ENCODE data around the gene SEC14L5. TPM values are rescaled to one million over a fixed set of nuclear protein-coding genes. Genes with fewer than 3 reads are reported as not detected.
A peak's percentile ranks its signal among the peaks of the same experiment; 100 is the strongest.

Gene SEC14L5
- total RNA-seq, 1 donor from 2014 or later: 0.32 TPM

GRCh38 chr16:5054876-5055865, 97.0 kb downstream of the SEC14L5 start:
- Histone ChIP-seq H3K4me1 (ENCODE audit: insufficient read depth, low read length) (no peaks in the 10 kb centered on the region), H3K9ac (ENCODE audit: low read length) (no peak overlapping the region), H3K27me3 (ENCODE audit: insufficient read depth, low read length) (no peaks in the 10 kb centered on the region), H3K27ac (ENCODE audit: low read depth, low read length) (no peak overlapping the region), H3K4me3 (ENCODE audit: insufficient read depth, low read depth, low read length) (no peak overlapping the region), H3K79me2 (ENCODE audit: insufficient read depth, low read length) (no peaks in the 10 kb centered on the region), H3K36me3 (ENCODE audit: insufficient read depth, low read length) (no peaks in the 10 kb centered on the region), H4K20me1 (ENCODE audit: insufficient read depth, low read length) (no peaks in the 10 kb centered on the region), H2AFZ (ENCODE audit: low read depth, low read length) (no peak overlapping the region), H3K9me3 (ENCODE audit: insufficient read depth, low read depth, low read length) (no peaks in the 10 kb centered on the region), H3K4me2 (ENCODE audit: low read length) (no peak overlapping the region)
- DNase-seq (ENCODE audit: low read depth) (no peak), FAIRE-seq (no peak)
- no peak overlapping the region for H3K27ac Mint-ChIP-seq (ENCODE audit: unreplicated experiment)
- no peak overlapping the region for H3K4me3 Mint-ChIP-seq (ENCODE audit: unreplicated experiment)
- H3K27me3 Mint-ChIP-seq (ENCODE audit: low read depth, unreplicated experiment): peaks cover 3% of the 10 kb centered on the region
- H3K9me3 Mint-ChIP-seq (ENCODE audit: unreplicated experiment): no peaks in the 10 kb centered on the region
- no peak for TF ChIP-seq EZH2 (IDR thresholded peaks at IDR 0.05; ENCODE audit: insufficient read depth, low read length)
- TF ChIP-seq, protein P1, sequence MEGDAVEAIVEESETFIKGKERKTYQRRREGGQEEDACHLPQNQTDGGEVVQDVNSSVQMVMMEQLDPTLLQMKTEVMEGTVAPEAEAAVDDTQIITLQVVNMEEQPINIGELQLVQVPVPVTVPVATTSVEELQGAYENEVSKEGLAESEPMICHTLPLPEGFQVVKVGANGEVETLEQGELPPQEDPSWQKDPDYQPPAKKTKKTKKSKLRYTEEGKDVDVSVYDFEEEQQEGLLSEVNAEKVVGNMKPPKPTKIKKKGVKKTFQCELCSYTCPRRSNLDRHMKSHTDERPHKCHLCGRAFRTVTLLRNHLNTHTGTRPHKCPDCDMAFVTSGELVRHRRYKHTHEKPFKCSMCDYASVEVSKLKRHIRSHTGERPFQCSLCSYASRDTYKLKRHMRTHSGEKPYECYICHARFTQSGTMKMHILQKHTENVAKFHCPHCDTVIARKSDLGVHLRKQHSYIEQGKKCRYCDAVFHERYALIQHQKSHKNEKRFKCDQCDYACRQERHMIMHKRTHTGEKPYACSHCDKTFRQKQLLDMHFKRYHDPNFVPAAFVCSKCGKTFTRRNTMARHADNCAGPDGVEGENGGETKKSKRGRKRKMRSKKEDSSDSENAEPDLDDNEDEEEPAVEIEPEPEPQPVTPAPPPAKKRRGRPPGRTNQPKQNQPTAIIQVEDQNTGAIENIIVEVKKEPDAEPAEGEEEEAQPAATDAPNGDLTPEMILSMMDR (IDR thresholded peaks at IDR 0.05; ENCODE audit: insufficient read depth, low read depth, low read length): no peak
- H3K4me1 Mint-ChIP-seq (ENCODE audit: low read depth, unreplicated experiment): peaks cover 2% of the 10 kb centered on the region
- H3K36me3 Mint-ChIP-seq (ENCODE audit: low read depth, unreplicated experiment): no peaks in the 10 kb centered on the region

GRCh38 chr16:5056352-5056751, 98.2 kb downstream of the SEC14L5 start:
- Histone ChIP-seq H3K79me2 (ENCODE audit: insufficient read depth, low read length) (no peaks in the 10 kb centered on the region), H3K4me3 (ENCODE audit: insufficient read depth, low read depth, low read length) (no peak overlapping the region), H3K36me3 (ENCODE audit: insufficient read depth, low read length) (no peaks in the 10 kb centered on the region), H3K9me3 (ENCODE audit: insufficient read depth, low read depth, low read length) (no peaks in the 10 kb centered on the region), H3K4me1 (ENCODE audit: insufficient read depth, low read length) (no peaks in the 10 kb centered on the region), H3K27ac (ENCODE audit: low read depth, low read length) (no peak overlapping the region), H3K27me3 (ENCODE audit: insufficient read depth, low read length) (no peaks in the 10 kb centered on the region), H2AFZ (ENCODE audit: low read depth, low read length) (no peak overlapping the region), H3K4me2 (ENCODE audit: low read length) (no peak overlapping the region), H3K9ac (ENCODE audit: low read length) (no peak overlapping the region), H4K20me1 (ENCODE audit: insufficient read depth, low read length) (no peaks in the 10 kb centered on the region)
- Mint-ChIP-seq H3K36me3 (ENCODE audit: low read depth, unreplicated experiment) (no peaks in the 10 kb centered on the region), H3K27ac (ENCODE audit: unreplicated experiment) (no peak overlapping the region), H3K27me3 (ENCODE audit: low read depth, unreplicated experiment) (peaks cover 3% of the 10 kb centered on the region), H3K9me3 (ENCODE audit: unreplicated experiment) (no peaks in the 10 kb centered on the region), H3K4me1 (ENCODE audit: low read depth, unreplicated experiment) (peaks cover 2% of the 10 kb centered on the region), H3K4me3 (ENCODE audit: unreplicated experiment) (no peak overlapping the region)
- no peak for FAIRE-seq
- DNase-seq (ENCODE audit: low read depth): no peak
- TF ChIP-seq EZH2 (IDR thresholded peaks at IDR 0.05; ENCODE audit: insufficient read depth, low read length): no peak
- TF ChIP-seq, protein P1 (IDR thresholded peaks at IDR 0.05; ENCODE audit: insufficient read depth, low read depth, low read length): peak; percentile 34

- H3K27me3 ChIP-seq (ENCODE audit: insufficient read depth, low read length): peaks cover 12% of the 10 kb centered on the region
- Mint-ChIP-seq H3K9me3 (ENCODE audit: unreplicated experiment) (no peaks in the 10 kb centered on the region), H3K27ac (ENCODE audit: unreplicated experiment) (peak overlapping the region; percentile 41), H3K4me3 (ENCODE audit: unreplicated experiment) (no peak overlapping the region), H3K27me3 (ENCODE audit: low read depth, unreplicated experiment) (peaks cover 15% of the 10 kb centered on the region), H3K36me3 (ENCODE audit: low read depth, unreplicated experiment) (no peaks in the 10 kb centered on the region), H3K4me1 (ENCODE audit: low read depth, unreplicated experiment) (peaks cover 2% of the 10 kb centered on the region)
- H3K9me3 ChIP-seq (ENCODE audit: insufficient read depth, low read depth, low read length): no peaks in the 10 kb centered on the region
- peak overlapping the region; percentile 32 for H3K4me2 ChIP-seq (ENCODE audit: low read length)
- DNase-seq (ENCODE audit: low read depth) (no peak), FAIRE-seq (no peak)
- no peaks in the 10 kb centered on the region for H4K20me1 ChIP-seq (ENCODE audit: insufficient read depth, low read length)
- no peaks in the 10 kb centered on the region for H3K79me2 ChIP-seq (ENCODE audit: insufficient read depth, low read length)
- H3K9ac ChIP-seq (ENCODE audit: low read length): no peak overlapping the region
- H3K36me3 ChIP-seq (ENCODE audit: insufficient read depth, low read length): no peaks in the 10 kb centered on the region
- no peaks in the 10 kb centered on the region for H3K4me1 ChIP-seq (ENCODE audit: insufficient read depth, low read length)
- no peak overlapping the region for H3K27ac ChIP-seq (ENCODE audit: low read depth, low read length)
- no peak overlapping the region for H3K4me3 ChIP-seq (ENCODE audit: insufficient read depth, low read depth, low read length)
- H2AFZ ChIP-seq (ENCODE audit: low read depth, low read length): peak overlapping the region; percentile 56
- TF ChIP-seq, protein P1 (IDR thresholded peaks at IDR 0.05; ENCODE audit: insufficient read depth, low read depth, low read length): peak; percentile 24
- TF ChIP-seq EZH2 (IDR thresholded peaks at IDR 0.05; ENCODE audit: insufficient read depth, low read length): no peak
Measured at GRCh38 chr16:5058476-5058875, 100.3 kb downstream of the SEC14L5 start.

Measured in astrocyte (in vitro differentiated cells and primary cell).